ENCODE data around the gene TSPAN14. TPM values are rescaled to one million over a fixed set of nuclear protein-coding genes. Genes with fewer than 3 reads are reported as not detected.

The TSPAN14 gene
- total RNA-seq, 3 donors from 2014 or later (not counting 1 experiment from before 2014, with no cell fraction given), result 126 to 180 (median 173) TPM

- H3K4me3 Mint-ChIP-seq, result no peak overlapping the region
- Histone ChIP-seq H3K4me3 (ENCODE audit: low read length) (no peak overlapping the region), H3K9me3 (ENCODE audit: control insufficient read depth, insufficient read depth, low read length) (no peaks in the 10 kb centered on the region), H3K27me3 (ENCODE audit: control insufficient read depth, insufficient read depth, low read length) (no peaks in the 10 kb centered on the region), H3K27ac (ENCODE audit: low read length) (no peak overlapping the region), H3K4me1 (ENCODE audit: control insufficient read depth, insufficient read depth, low read length) (peaks cover 43% of the 10 kb centered on the region), H3K36me3 (ENCODE audit: control insufficient read depth, insufficient read depth, low read length) (peaks cover 32% of the 10 kb centered on the region)
- no peaks in the 10 kb centered on the region for H3K27me3 Mint-ChIP-seq (ENCODE audit: low read depth in 2 of 2)
- peaks cover 60% of the 10 kb centered on the region in 2 donors for H3K4me1 Mint-ChIP-seq
- peak overlapping the region; percentile 68 to 79 for H3K27ac Mint-ChIP-seq
- H3K9me3 Mint-ChIP-seq, result no peaks in the 10 kb centered on the region
- peak in 1 of 3 donors; percentile 11 for ATAC-seq
- 100% methylated on average over 3 of the region's 8 CpGs for WGBS (ENCODE audit: insufficient coverage)
- DNase-seq, result peak in 1 of 2 donors; percentile 65
- TF ChIP-seq, protein P1, sequence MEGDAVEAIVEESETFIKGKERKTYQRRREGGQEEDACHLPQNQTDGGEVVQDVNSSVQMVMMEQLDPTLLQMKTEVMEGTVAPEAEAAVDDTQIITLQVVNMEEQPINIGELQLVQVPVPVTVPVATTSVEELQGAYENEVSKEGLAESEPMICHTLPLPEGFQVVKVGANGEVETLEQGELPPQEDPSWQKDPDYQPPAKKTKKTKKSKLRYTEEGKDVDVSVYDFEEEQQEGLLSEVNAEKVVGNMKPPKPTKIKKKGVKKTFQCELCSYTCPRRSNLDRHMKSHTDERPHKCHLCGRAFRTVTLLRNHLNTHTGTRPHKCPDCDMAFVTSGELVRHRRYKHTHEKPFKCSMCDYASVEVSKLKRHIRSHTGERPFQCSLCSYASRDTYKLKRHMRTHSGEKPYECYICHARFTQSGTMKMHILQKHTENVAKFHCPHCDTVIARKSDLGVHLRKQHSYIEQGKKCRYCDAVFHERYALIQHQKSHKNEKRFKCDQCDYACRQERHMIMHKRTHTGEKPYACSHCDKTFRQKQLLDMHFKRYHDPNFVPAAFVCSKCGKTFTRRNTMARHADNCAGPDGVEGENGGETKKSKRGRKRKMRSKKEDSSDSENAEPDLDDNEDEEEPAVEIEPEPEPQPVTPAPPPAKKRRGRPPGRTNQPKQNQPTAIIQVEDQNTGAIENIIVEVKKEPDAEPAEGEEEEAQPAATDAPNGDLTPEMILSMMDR (IDR thresholded peaks at IDR 0.05), result no peak
- no peaks in the 10 kb centered on the region for H3K36me3 Mint-ChIP-seq
- intact Hi-C loops (cut with micrococcal nuclease), result no loop called here
These were observed 68.8 kb downstream of the TSPAN14 start for GRCh38 chr10:80522756-80523363.

- H3K27ac ChIP-seq (ENCODE audit: low read length), result no peak overlapping the region
- H3K4me1 ChIP-seq (ENCODE audit: control insufficient read depth, insufficient read depth, low read length), result peaks cover 43% of the 10 kb centered on the region
- 67% methylated on average over 6 of the region's 6 CpGs for WGBS (ENCODE audit: insufficient coverage)
- intact Hi-C loops (cut with micrococcal nuclease), result no loop called here
- H3K27me3 ChIP-seq (ENCODE audit: control insufficient read depth, insufficient read depth, low read length), result no peaks in the 10 kb centered on the region
- Mint-ChIP-seq H3K27me3 (ENCODE audit: low read depth in 2 of 2) (no peaks in the 10 kb centered on the region), H3K4me1 (peaks cover 51% of the 10 kb centered on the region in 2 donors), H3K4me3 (no peak overlapping the region), H3K36me3 (no peaks in the 10 kb centered on the region), H3K27ac (peak overlapping the region; percentile 68 to 79), H3K9me3 (no peaks in the 10 kb centered on the region)
- TF ChIP-seq, protein P1 (IDR thresholded peaks at IDR 0.05), result no peak
- ATAC-seq, result peak in 1 of 3 donors; percentile 20
- DNase-seq, result no peak
- peaks cover 23% of the 10 kb centered on the region for H3K36me3 ChIP-seq (ENCODE audit: control insufficient read depth, insufficient read depth, low read length)
- H3K9me3 ChIP-seq (ENCODE audit: control insufficient read depth, insufficient read depth, low read length), result no peaks in the 10 kb centered on the region
- no peak overlapping the region for H3K4me3 ChIP-seq (ENCODE audit: low read length)
These were observed 69.7 kb downstream of the TSPAN14 start for GRCh38 chr10:80523773-80524172.

DNA sequence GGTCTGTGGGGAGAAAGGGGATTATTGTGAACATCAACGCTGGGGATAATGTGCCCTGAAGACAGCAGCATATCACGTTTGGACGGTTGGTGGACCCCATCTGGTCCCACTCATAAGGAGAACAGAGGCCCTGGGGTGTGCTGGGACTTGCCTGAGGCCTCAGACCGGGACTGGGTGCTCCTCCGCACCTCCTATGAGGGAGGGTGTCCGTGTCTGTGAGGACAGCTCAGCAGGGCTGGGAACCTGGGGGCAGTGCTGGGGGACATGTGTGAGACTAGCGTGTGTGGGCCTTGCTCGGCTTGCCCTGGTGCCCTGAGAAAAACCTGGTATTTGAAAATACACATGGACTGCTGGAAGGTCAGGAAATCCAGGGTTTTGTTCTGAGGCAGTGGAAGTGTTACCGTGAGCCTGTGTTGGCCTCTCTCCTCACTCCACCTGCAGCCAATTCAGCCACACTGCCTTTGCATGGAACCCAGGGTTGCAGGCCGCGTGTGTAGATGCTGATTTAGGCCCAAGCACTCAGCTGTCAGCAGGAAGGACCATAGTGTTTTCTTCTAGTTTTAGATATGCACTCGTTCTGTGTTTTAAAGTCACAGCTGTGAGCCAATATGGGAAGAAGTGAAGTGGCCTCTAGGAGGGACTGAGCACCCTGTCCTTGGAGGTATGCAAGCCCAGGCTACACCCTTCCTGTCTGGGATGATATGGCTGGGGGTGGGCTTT is 70.2 kb downstream of the TSPAN14 start:
- WGBS (ENCODE audit: insufficient coverage), result 95% methylated on average over 12 of the region's 12 CpGs
- Histone ChIP-seq H3K4me3 (ENCODE audit: low read length) (no peak overlapping the region), H3K36me3 (ENCODE audit: control insufficient read depth, insufficient read depth, low read length) (peaks cover 17% of the 10 kb centered on the region), H3K4me1 (ENCODE audit: control insufficient read depth, insufficient read depth, low read length) (peaks cover 45% of the 10 kb centered on the region), H3K27ac (ENCODE audit: low read length) (no peak overlapping the region), H3K9me3 (ENCODE audit: control insufficient read depth, insufficient read depth, low read length) (no peaks in the 10 kb centered on the region), H3K27me3 (ENCODE audit: control insufficient read depth, insufficient read depth, low read length) (no peaks in the 10 kb centered on the region)
- DNase-seq (no peak), ATAC-seq (no peak)
- intact Hi-C loops (cut with micrococcal nuclease), result no loop called here
- no peak overlapping the region for H3K4me3 Mint-ChIP-seq
- no peaks in the 10 kb centered on the region for H3K36me3 Mint-ChIP-seq
- TF ChIP-seq, protein P1 (IDR thresholded peaks at IDR 0.05), result no peak
- peaks cover 50 to 51% of the 10 kb centered on the region in 2 donors for H3K4me1 Mint-ChIP-seq
- H3K27ac Mint-ChIP-seq, result peak overlapping the region; percentile 68 to 79
- no peaks in the 10 kb centered on the region for H3K27me3 Mint-ChIP-seq (ENCODE audit: low read depth in 2 of 2)
- no peaks in the 10 kb centered on the region for H3K9me3 Mint-ChIP-seq
